Endothelial cell of umbilical vein (primary cell): ENCODE measurements around the gene MTG1. TPM values are rescaled to one million over a fixed set of nuclear protein-coding genes. Genes with fewer than 3 reads are reported as not detected.

Experiments
- BruUV-seq: library from RNA; stranded (reverse); fragments of 400-500 nt; replicated peaks from 2 replicates; lab custom pipeline; 2021; lab: Mats Ljungman, UMichigan
- CTCF ChIA-PET: fragments of 300-600, 350-600 bp; sonication (Branson Sonifier 250); formaldehyde crosslinking; loops from one replicate; lab custom pipeline; 2021; ENCODE audit warnings: antibody characterized with exemption, inconsistent platforms; lab: Charles Lee
- POLR2A ChIA-PET: fragments of 300-600, 350-600 bp; sonication (Branson Sonifier 250); formaldehyde crosslinking; loops from one replicate; lab custom pipeline; 2021; ENCODE audit warnings: antibody characterized with exemption, inconsistent platforms; lab: Charles Lee
- DNase-seq: peaks from one replicate; pipeline ENCODE4 v3.0.0-alpha.2; 2011; ENCODE audit warnings: low read depth, low spot score
- FAIRE-seq: peaks from 2 replicates; lab custom pipeline; 2011; peaks lifted over from hg19 to GRCh38; lab: Jason Lieb, UNC
- H2AFZ ChIP-seq: 2 replicates; pipeline ENCODE4 v1.6.0; 2012; ENCODE audit warnings: low read depth, low read length, control low read depth, inconsistent platforms
- H3K27ac ChIP-seq: 2 replicates; pipeline ENCODE4 v1.5.1; 2011; ENCODE audit warnings: low read depth, mild to moderate bottlenecking, control low read depth, low read length, moderate library complexity; ENCODE audit not compliant: insufficient read depth
- H3K27me3 ChIP-seq, 2 experiments: 2 replicates each; pipeline versions ENCODE4 v1.6.0 to v1.6.1; 2011; ENCODE audit warnings: low read length in 2 of 2, mixed read lengths in 1 of 2; ENCODE audit not compliant: control insufficient read depth in 2 of 2, insufficient read depth in 2 of 2
- H3K36me3 ChIP-seq, 2 experiments: 2 replicates in 1 of 2; 3 replicates in 1 of 2; pipeline ENCODE4 v1.5.1; 2011; ENCODE audit warnings: low read length in 2 of 2, mild to moderate bottlenecking in 1 of 2, moderate library complexity in 1 of 2; ENCODE audit not compliant: control insufficient read depth in 2 of 2, insufficient read depth in 2 of 2; ENCODE audit errors: extremely low read depth in 1 of 2
- H3K4me1 ChIP-seq: 3 replicates; pipeline ENCODE4 v1.5.1; 2011; ENCODE audit warnings: mild to moderate bottlenecking, low read length; ENCODE audit not compliant: control insufficient read depth, insufficient read depth; ENCODE audit errors: extremely low read depth
- H3K4me2 ChIP-seq: 2 replicates; pipeline ENCODE4 v1.6.1; 2011; ENCODE audit warnings: low read length, control low read depth, mixed read lengths; ENCODE audit not compliant: insufficient read depth
- H3K4me3 ChIP-seq, 3 experiments: fragments of 200-600 bp in 1 of 3; sonication (generic), shearing (Covaris generic) in 1 of 3; replicated peaks in 1 of 3; 2 replicates each; pipeline ENCODE4 v1.5.1; 2011 to 2016; ENCODE audit warnings: control low read depth in 3 of 3, low read length in 3 of 3, mild to moderate bottlenecking in 2 of 3, inconsistent platforms in 1 of 3, low read depth in 1 of 3, moderate library complexity in 1 of 3; ENCODE audit not compliant: insufficient read depth in 1 of 3
- H3K79me2 ChIP-seq: 2 replicates; pipeline ENCODE4 v1.6.0; 2012; ENCODE audit warnings: low read length, inconsistent platforms; ENCODE audit not compliant: control insufficient read depth, insufficient read depth
- H3K9ac ChIP-seq: replicated peaks from 2 replicates; pipeline ENCODE3; 2011; ENCODE audit warnings: low read length, control low read depth; ENCODE audit not compliant: insufficient read depth; ENCODE audit errors: extremely low read depth
- H3K9me1 ChIP-seq: replicated peaks from 3 replicates; pipeline ENCODE4 v1.6.0; 2011; ENCODE audit warnings: mild to moderate bottlenecking, low read length; ENCODE audit not compliant: control insufficient read depth, insufficient read depth; ENCODE audit errors: extremely low read depth
- H3K9me3 ChIP-seq: replicated peaks from 2 replicates; pipeline ENCODE4 v1.5.1; 2012; ENCODE audit warnings: low read length, inconsistent platforms; ENCODE audit not compliant: control insufficient read depth, insufficient read depth
- H4K20me1 ChIP-seq: replicated peaks from 2 replicates; pipeline ENCODE3; 2011; ENCODE audit warnings: mild to moderate bottlenecking, low read length; ENCODE audit not compliant: control insufficient read depth, insufficient read depth; ENCODE audit errors: extremely low read depth
- CTCF ChIP-seq, 2 donors: IDR thresholded peaks; 1 replicate in 1 of 2; 2 replicates in 1 of 2; pipeline ENCODE4 v1.5.1; 2011; ENCODE audit warnings: low read length in 2 of 2, mild to moderate bottlenecking in 2 of 2, moderate library complexity in 2 of 2, control low read depth in 1 of 2, inconsistent platforms in 1 of 2, low read depth in 1 of 2; ENCODE audit not compliant: insufficient read depth in 1 of 2; ENCODE audit errors: extremely low read depth in 1 of 2
- EZH2 ChIP-seq: IDR thresholded peaks from 2 replicates; pipeline ENCODE4 v1.6.1; 2012; ENCODE audit warnings: borderline replicate concordance, low read depth, mild to moderate bottlenecking, moderate library complexity, low read length, inconsistent platforms; ENCODE audit not compliant: severe bottlenecking
- FOS ChIP-seq: IDR thresholded peaks from 2 replicates; pipeline ENCODE4 v1.6.1; 2011; ENCODE audit warnings: mild to moderate bottlenecking, low read length, moderate library complexity, borderline replicate concordance; ENCODE audit not compliant: insufficient read depth
- GATA2 ChIP-seq: IDR thresholded peaks from 2 replicates; pipeline ENCODE4 v1.7.0; 2011; ENCODE audit warnings: low read depth, mild to moderate bottlenecking, moderate library complexity, mixed read lengths, low read length; ENCODE audit not compliant: insufficient read length, insufficient read depth
- JUN ChIP-seq: IDR thresholded peaks from 2 replicates; pipeline ENCODE4 v1.6.1; 2011; ENCODE audit warnings: borderline replicate concordance, low read depth; ENCODE audit not compliant: insufficient read length, insufficient read depth
- MAX ChIP-seq: IDR thresholded peaks from 2 replicates; pipeline ENCODE4 v1.6.1; 2011; ENCODE audit not compliant: insufficient read depth, insufficient read length
- MYC ChIP-seq: IDR thresholded peaks from one replicate; pipeline ENCODE4 v1.6.1; 2011; ENCODE audit warnings: mild to moderate bottlenecking, low read depth, low read length
- POLR2A ChIP-seq: IDR thresholded peaks from 2 replicates; pipeline ENCODE4 v1.6.1; 2012; ENCODE audit warnings: low read depth, mild to moderate bottlenecking, control low read depth, low read length
- POLR2AphosphoS5 ChIP-seq: IDR thresholded peaks from 2 replicates; pipeline ENCODE4 v1.6.1; 2012; ENCODE audit warnings: low read depth, mild to moderate bottlenecking, control low read depth, low read length, moderate library complexity; ENCODE audit not compliant: insufficient read depth
- dilution Hi-C: fragments of 300-500 bp; cut with MboI; formaldehyde crosslinking; loops from one replicate; pipeline ENCODE4 v1.15.0; 2019; ENCODE audit warnings: low sequenced_read_pairs; ENCODE audit not compliant: extremely low pct_ligation_motif_present
- intact Hi-C: fragments of 100-400 bp; cut with micrococcal nuclease; formaldehyde crosslinking; loops from one replicate; pipeline ENCODE4 v1.10.0; 2022
- polyA plus RNA-seq, 4 experiments: library from polyadenylated mRNA; depleted of rRNA in 3 of 4; stranded (reverse) in 3 of 4; unstranded in 1 of 4; fragments of >200 nt; gene quantifications; 2 replicates each; pipeline versions ENCODE4 v1.2.1 to v1.2.3, GENCODE V29; 2011 to 2012; ENCODE audit warnings: missing spikeins in 1 of 4
- total RNA-seq: library from RNA; stranded (reverse); gene quantifications from 2 replicates; pipeline ENCODE4 v1.2.3, GENCODE V29; 2021

The MTG1 gene
- total and polyA plus RNA-seq, 2 donors (not counting 3 experiments of a cell fraction or from before 2014, with no cell fraction given) = 66.5 to 91.6 TPM

DNA sequence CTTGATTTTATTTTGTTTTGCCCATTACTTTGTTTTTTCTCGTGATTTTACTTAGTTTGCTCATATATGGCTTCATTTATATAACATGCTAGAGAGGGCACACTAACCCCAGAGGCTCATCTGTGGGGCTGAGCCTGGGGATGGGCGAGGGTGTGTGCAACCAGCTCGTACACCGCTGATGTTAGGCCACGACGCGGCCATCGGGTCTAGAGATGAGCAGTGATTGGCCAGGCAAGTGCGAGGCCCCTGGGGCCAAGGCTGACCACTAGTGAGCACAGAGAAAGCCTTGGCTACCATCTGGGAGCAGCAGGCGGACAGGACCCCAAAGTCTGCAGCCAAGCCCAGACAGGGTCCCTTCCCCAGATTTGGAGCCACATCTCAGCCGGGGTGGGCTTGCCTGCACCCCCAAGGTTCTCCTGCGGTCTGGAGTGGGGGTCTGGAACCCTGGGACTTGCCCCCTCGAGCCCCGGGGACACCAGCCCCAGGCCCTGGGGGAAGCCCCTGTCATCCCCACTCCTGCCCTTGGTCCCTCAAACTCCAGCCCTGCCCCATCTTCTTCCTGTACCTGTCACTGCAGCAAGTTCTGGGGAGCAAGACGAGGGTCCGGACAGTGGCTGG, 39.9 kb upstream of the MTG1 start:
- TF ChIP-seq JUN (no peak), MYC (no peak), POLR2AphosphoS5 (no peak), MAX (no peak), EZH2 (no peak), CTCF (IDR thresholded peaks at IDR 0.05; ENCODE audit: extremely low read depth in 1 of 2, insufficient read depth in 1 of 2, low read depth in 1 of 2, low read length in 2 of 2) (no peak), POLR2A (no peak), GATA2 (no peak), FOS (no peak)
- Histone ChIP-seq H3K9me1 (no peaks in the 10 kb centered on the region), H3K79me2 (no peaks in the 10 kb centered on the region), H3K4me3 (no peak overlapping the region), H3K9ac (no peak overlapping the region), H3K27me3 (no peaks in the 10 kb centered on the region), H3K9me3 (no peaks in the 10 kb centered on the region), H3K27ac (no peak overlapping the region), H3K4me2 (no peak overlapping the region), H3K4me1 (peaks cover 3% of the 10 kb centered on the region), H4K20me1 (no peaks in the 10 kb centered on the region), H2AFZ (no peak overlapping the region), H3K36me3 (no peaks in the 10 kb centered on the region)
- FAIRE-seq = no peak
- no TSS peak for BruUV-seq
- dilution Hi-C loops (no loop called here), intact Hi-C loops (no loop called here)
- ChIA-PET POLR2A (interaction anchor here (0.6 kb wide), 1 partner anchor 19 kb away, joined by 5 read pairs; no protein-coding TSS in a partner anchor), CTCF (interaction anchor here (1.6 to 3.6 kb wide), 2 partner anchors 10 to 24 kb away, joined by 5 to 20 read pairs; no protein-coding TSS in a partner anchor)
- no peak for DNase-seq
